Skeletal muscle tissue (tissue), 4 donors: ENCODE results near the gene TUBB2B. TPM values are rescaled to one million over a fixed set of nuclear protein-coding genes. Genes with fewer than 3 reads are reported as not detected.
"Not testable (repeated sequence)": the region's sequence is repeated elsewhere in the genome, so short reads cannot be mapped to it uniquely, and the experiment has no call there.

Experiments
- H3K27ac ChIP-seq: one replicate; pipeline ENCODE4 v1.7.0; 2013; ENCODE audit warnings: mild to moderate bottlenecking, low read depth, low read length, inconsistent platforms
- H3K27me3 ChIP-seq, 3 donors: one replicate each; pipeline ENCODE4 v1.7.0; 2013; ENCODE audit warnings: low read length in 3 of 3; ENCODE audit not compliant: control insufficient read depth in 3 of 3, insufficient read depth in 3 of 3
- H3K36me3 ChIP-seq, 3 donors: one replicate each; pipeline ENCODE4 v1.7.0; 2013; ENCODE audit warnings: low read length in 3 of 3; ENCODE audit not compliant: control insufficient read depth in 3 of 3, insufficient read depth in 3 of 3
- H3K4me1 ChIP-seq, 3 donors: one replicate each; pipeline ENCODE4 v1.7.0; 2013; ENCODE audit warnings: low read length in 3 of 3, mild to moderate bottlenecking in 3 of 3; ENCODE audit not compliant: control insufficient read depth in 3 of 3, insufficient read depth in 3 of 3
- H3K4me3 ChIP-seq, 3 donors: one replicate each; pipeline ENCODE4 v1.7.0; 2013; ENCODE audit warnings: low read length in 3 of 3
- H3K9ac ChIP-seq, 3 donors: one replicate each; pipeline ENCODE4 v1.7.0; 2013; ENCODE audit warnings: low read length in 3 of 3, mild to moderate bottlenecking in 3 of 3, moderate library complexity in 2 of 3, low read depth in 1 of 3
- H3K9me3 ChIP-seq, 3 donors: one replicate each; pipeline ENCODE4 v1.7.0; 2013; ENCODE audit warnings: low read length in 3 of 3; ENCODE audit not compliant: control insufficient read depth in 3 of 3
- total RNA-seq: library from RNA; depleted of rRNA; stranded (reverse); fragments of >200 nt; gene quantifications from one replicate; pipeline ENCODE4 v1.2.3, GENCODE V29; 2014
- donor health status: Osteomylitis.

The TUBB2B gene
- total RNA-seq, 1 donor from 2014 or later = 104 TPM

DNA sequence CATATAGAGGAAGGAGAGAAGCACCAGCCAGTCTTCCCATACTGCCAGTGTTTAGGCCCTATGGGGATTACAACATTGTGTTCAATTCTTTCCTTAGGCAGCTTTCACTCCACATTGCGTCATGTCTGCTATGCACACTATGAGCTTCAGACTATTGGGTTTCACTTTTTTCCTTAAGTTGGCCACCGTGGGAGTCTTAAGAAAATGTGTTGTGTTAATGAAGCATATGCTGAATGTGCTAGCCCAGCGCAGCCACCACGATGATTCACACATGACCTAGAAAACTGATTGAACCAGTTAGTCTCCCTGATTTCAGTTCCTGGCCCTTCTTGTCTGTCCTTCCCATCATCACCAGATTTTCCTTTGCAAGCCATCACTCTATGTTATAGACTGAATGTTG is 21.5 kb downstream of the TUBB2B start:
- Histone ChIP-seq H3K9ac (no peak overlapping the region), H3K27ac (no peak overlapping the region), H3K27me3 (peaks cover 0 to 17% (median 0%) of the 10 kb centered on the region in 3 donors)

DNA sequence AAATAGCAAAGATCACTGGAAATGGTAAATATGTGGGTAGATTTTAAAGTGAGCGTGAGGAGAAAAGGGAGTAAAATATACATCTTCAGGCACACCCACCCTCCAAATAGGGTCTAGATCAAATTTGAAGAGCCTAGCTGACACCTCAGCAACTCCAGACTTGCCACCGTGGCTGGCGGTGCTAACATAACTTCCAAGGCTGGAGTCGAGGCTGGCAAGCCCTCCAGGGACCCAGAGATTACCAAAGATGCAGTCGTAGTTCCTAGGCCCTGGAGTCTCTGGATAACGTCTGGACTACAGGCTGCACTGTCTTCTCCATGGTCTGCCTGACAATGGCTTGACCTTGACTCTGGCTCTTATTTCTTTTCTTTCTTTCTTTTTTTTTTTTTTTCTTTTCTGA is 22.5 kb downstream of the TUBB2B start:
- no peak overlapping the region for H3K9ac ChIP-seq
- H3K4me3 ChIP-seq = no peak overlapping the region
- H3K4me1 ChIP-seq = peaks cover 4 to 11% (median 7%) of the 10 kb centered on the region in 3 donors
- H3K36me3 ChIP-seq = no peaks in the 10 kb centered on the region
- no peaks in the 10 kb centered on the region for H3K9me3 ChIP-seq
- H3K27me3 ChIP-seq = peaks cover 0 to 13% (median 0%) of the 10 kb centered on the region in 3 donors
- H3K27ac ChIP-seq = no peak overlapping the region

More for the DNA sequence above, 21.5 kb downstream of the TUBB2B start:
- Histone ChIP-seq H3K9me3 (no peaks in the 10 kb centered on the region), H3K4me3 (no peak overlapping the region), H3K4me1 (peaks cover 4 to 11% (median 7%) of the 10 kb centered on the region in 3 donors), H3K36me3 (no peaks in the 10 kb centered on the region)

DNA sequence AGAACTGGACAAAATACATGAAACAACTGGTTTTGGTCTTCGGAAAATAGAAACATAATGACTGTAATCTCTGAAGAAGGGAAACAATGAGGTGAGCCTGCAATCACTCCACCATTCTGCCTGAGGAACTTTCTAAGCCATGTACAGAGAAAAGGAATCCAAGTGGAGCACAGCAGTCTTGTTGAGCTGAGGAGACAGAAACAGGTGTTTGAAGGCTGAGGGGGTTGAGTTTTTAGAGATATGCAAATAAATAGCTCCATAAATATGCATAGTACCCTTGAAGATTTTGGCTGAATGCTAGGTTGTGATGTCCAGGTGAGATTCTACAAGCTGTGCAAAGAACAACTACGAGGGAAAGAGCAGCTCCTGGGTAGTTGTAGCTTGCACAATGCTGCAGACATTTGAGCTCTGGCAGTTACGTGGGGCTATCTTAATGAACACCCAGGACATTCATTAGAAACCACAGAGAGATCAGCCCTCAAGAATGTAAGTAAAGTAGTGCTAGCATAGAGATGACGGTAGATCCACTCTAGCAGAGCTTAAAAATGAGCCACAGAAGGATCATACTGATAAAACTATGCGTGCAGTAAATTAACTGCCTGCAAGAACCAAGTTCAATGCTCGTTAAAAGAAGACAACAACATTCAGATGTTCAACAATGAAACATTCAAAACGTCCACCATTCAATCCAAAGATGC is 24.3 kb downstream of the TUBB2B start:
- Histone ChIP-seq H3K4me1 (peaks cover 2 to 4% (median 2%) of the 10 kb centered on the region in 3 donors), H3K9me3 (peaks cover 0 to 3% (median 2%) of the 10 kb centered on the region in 3 donors), H3K9ac (no peak overlapping the region), H3K4me3 (no peak overlapping the region), H3K27me3 (peaks cover 0 to 7% (median 0%) of the 10 kb centered on the region in 3 donors), H3K36me3 (no peaks in the 10 kb centered on the region), H3K27ac (no peak overlapping the region)

DNA sequence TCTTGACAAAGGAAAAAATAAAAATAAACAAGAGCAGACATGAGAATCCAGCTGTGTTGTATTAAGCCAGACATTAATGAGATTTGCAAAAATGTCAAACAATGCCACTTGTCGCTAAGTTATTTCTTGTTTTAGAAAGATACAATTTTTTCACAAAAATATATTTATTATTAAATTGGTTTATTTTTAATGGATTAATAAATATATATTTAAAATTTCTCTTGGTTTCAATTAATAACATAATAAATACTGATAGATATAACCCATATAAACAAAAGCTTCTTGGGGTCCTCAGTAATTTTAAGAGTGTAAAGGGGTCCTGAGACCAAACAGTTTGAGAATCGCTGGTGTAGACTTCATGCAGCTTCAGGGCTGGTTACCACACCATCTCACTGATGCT is 26.1 kb downstream of the TUBB2B start:
- Histone ChIP-seq H3K9me3 (peaks cover 0 to 3% (median 2%) of the 10 kb centered on the region in 3 donors), H3K36me3 (no peaks in the 10 kb centered on the region), H3K27ac (no peak overlapping the region), H3K9ac (no peak overlapping the region), H3K27me3 (peaks cover 0 to under 1% (median 0%) of the 10 kb centered on the region in 3 donors), H3K4me1 (no peaks in the 10 kb centered on the region), H3K4me3 (no peak overlapping the region)

DNA sequence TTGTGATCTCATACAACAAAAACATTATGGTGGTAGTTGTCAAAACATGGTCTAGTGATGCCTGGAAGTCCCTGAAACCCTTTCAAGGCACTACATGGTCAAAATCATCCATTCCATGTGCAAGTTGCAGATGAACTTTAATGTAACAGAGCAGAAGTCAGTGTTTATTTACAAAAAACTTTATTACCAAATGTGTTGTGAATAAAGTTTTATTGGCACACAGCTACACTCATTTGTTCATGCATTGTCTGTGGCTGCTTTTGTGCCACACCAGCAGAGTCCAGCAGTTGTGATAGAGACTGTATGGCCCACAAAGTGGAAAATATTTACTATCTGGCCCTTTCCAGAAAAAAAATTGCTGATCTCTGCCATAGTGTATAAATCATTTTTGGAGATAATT is 26.8 kb downstream of the TUBB2B start:
- H3K27me3 ChIP-seq = no peaks in the 10 kb centered on the region
- no peak overlapping the region for H3K9ac ChIP-seq
- H3K4me1 ChIP-seq = no peaks in the 10 kb centered on the region
- no peaks in the 10 kb centered on the region for H3K36me3 ChIP-seq
- H3K27ac ChIP-seq = no peak overlapping the region
- peaks cover 0 to 3% (median 2%) of the 10 kb centered on the region in 3 donors for H3K9me3 ChIP-seq
- no peak overlapping the region for H3K4me3 ChIP-seq

DNA sequence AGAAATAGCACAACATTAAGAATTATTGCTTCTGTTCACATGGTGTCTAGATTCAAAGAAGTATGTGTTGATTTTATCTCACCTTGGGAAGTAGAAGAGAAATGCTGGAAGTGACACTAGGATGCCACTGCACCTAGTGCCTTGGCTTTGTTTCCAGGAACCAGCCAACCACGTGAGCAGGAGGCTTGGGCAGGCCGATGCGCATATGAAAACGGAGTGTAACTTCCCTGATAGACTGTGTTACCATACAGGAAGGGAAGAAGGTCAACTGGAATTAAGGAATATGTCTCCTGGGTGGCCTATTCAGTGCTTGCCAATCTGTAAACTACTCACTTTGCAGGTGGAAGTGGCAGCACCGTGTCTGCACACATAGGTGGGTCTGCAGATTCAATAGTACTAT is 28.1 kb downstream of the TUBB2B start:
- H3K4me3 ChIP-seq = no peak overlapping the region

DNA sequence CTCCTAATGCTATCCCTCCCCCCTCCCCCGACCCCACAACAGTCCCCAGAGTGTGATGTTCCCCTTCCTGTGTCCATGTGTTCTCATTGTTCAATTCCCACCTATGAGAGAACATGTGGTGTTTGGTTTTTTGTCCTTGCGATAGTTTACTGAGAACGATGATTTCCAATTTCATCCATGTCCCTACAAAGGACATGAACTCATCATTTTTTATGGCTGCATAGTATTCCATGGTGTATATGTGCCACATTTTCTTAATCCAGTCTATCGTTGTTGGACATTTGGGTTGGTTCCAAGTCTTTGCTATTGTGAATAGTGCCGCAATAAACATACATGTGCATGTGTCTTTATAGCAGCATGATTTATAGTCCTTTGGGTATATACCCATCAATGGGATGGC is 29.7 kb downstream of the TUBB2B start:
- H3K9ac ChIP-seq, H3K27ac ChIP-seq, H3K9me3 ChIP-seq, H3K36me3 ChIP-seq, H3K27me3 ChIP-seq, H3K4me3 ChIP-seq, H3K4me1 ChIP-seq: not testable (repeated sequence)

More for the DNA sequence above, 28.1 kb downstream of the TUBB2B start:
- Histone ChIP-seq H3K9me3 (peaks cover 0 to 3% (median 2%) of the 10 kb centered on the region in 3 donors), H3K9ac (no peak overlapping the region), H3K4me1 (no peaks in the 10 kb centered on the region), H3K27me3 (no peaks in the 10 kb centered on the region), H3K27ac (no peak overlapping the region), H3K36me3 (no peaks in the 10 kb centered on the region)

DNA sequence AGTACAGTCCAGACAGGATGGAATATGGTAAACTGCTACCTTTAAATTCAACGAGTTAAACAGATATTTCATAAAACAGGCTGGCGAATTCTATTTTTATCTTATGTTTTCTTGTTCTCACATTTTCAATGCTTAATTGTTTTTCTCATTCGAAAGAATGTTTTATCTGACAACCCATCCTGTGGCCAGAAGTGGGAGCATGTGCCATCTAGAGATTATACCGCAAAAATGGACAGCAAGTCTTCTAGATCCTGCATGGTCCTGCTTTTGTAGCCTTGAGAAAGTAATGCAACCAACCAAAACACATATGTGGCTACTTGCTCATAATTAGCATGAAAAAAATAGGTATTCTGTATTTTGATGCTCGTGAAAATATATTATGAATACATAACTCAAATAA is 30.7 kb downstream of the TUBB2B start:
- no peaks in the 10 kb centered on the region for H3K36me3 ChIP-seq
- no peaks in the 10 kb centered on the region for H3K27me3 ChIP-seq
- no peaks in the 10 kb centered on the region for H3K4me1 ChIP-seq
- no peak overlapping the region for H3K27ac ChIP-seq
- no peak overlapping the region for H3K4me3 ChIP-seq
- peaks cover 0 to 3% (median 2%) of the 10 kb centered on the region in 3 donors for H3K9me3 ChIP-seq
- H3K9ac ChIP-seq = no peak overlapping the region

DNA sequence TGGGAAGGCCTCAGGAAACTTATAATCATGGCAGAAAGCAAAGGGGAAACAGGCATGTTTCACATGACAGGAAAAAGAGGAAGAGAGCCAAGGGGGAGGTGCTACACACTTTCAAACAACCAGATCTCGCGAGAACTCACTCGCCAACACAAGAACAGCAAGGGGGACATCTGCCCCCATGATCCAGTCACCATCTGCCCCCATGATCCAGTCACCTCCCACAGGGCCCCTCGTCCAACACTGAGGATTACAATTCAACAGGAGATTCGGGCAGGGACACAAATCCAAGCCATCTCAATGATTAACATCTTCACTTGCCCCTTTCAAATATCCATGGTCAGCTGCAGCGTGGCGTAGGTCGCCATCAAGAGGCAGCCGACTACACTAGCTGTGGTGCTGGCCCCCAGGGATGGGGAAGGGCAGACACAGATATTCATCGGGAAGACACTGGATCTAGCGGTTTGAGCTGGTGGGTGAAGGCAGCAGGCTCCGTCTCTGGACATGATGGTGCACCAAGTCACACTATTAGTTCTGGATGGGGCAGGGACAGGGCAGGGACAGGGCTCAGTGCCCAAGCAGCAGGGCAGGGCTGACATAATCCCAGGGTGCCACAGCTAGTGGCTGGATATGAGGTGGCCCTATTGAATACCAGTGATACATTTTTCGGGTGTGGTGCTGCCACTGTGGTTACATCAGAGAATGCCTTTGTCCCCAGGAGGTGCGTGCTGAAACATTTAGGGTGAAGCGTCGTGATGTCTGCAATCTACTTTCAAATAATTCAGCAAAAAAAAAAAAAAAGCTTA is 31.6 kb downstream of the TUBB2B start:
- no peak overlapping the region for H3K27ac ChIP-seq
- no peaks in the 10 kb centered on the region for H3K27me3 ChIP-seq
- no peaks in the 10 kb centered on the region for H3K4me1 ChIP-seq
- H3K9me3 ChIP-seq = peaks cover 0 to 3% (median 2%) of the 10 kb centered on the region in 3 donors
- no peak overlapping the region for H3K9ac ChIP-seq
- H3K4me3 ChIP-seq = no peak overlapping the region
- no peaks in the 10 kb centered on the region for H3K36me3 ChIP-seq

DNA sequence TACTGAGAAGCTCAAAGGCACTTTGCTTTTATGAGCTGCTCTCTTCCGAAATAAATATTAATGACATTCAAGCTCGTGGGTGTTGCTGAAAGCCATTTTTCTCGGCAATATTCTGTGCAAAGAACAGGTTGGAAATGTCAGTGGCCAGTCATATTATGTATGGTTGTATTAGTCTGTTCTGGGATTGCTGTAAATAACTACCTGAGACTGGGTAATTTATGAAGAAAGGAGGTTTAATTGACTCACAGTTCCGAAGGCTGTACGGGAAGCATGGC is 32.1 kb downstream of the TUBB2B start:
- H3K27me3 ChIP-seq = no peaks in the 10 kb centered on the region
- no peaks in the 10 kb centered on the region for H3K36me3 ChIP-seq
- no peak overlapping the region for H3K27ac ChIP-seq
- H3K9me3 ChIP-seq = peaks cover 0 to 5% (median 2%) of the 10 kb centered on the region in 3 donors
- H3K4me1 ChIP-seq = no peaks in the 10 kb centered on the region
- H3K4me3 ChIP-seq = no peak overlapping the region
- H3K9ac ChIP-seq = no peak overlapping the region
